Measurements from ENCODE around the gene IHH. TPM values are rescaled to one million over a fixed set of nuclear protein-coding genes. Genes with fewer than 3 reads are reported as not detected.

IHH gene
- total RNA-seq, 4 donors from 2014 or later, result 0.63 TPM; not detected in 3

GRCh38 chr2:219032051-219032745, 28.5 kb downstream of the IHH start:
- Histone ChIP-seq H3K27me3 (peaks cover 0 to 32% of the 10 kb centered on the region in 2 donors), H3K27ac (no peak overlapping the region), H3K4me3 (no peak overlapping the region), H3K4me1 (no peaks in the 10 kb centered on the region), H3K9me3 (no peaks in the 10 kb centered on the region), H3K36me3 (no peaks in the 10 kb centered on the region)
- WGBS, 2 donors, result 73 to 77% methylated on average over 23 of the region's 23 CpGs
- DNase-seq (ENCODE audit: low spot score in 2 of 2), result no peak
- TF ChIP-seq CTCF (IDR thresholded peaks at IDR 0.05) (no peak), POLR2A (IDR thresholded peaks at IDR 0.05) (no peak), EP300 (IDR thresholded peaks at IDR 0.05) (no peak)

- no peak for TF ChIP-seq CTCF (IDR thresholded peaks at IDR 0.05)
- TF ChIP-seq POLR2A (IDR thresholded peaks at IDR 0.05), result no peak
- TF ChIP-seq EP300 (IDR thresholded peaks at IDR 0.05), result no peak
- no peak overlapping the region for H3K27ac ChIP-seq
- no peak overlapping the region for H3K4me3 ChIP-seq
- H3K36me3 ChIP-seq, result no peaks in the 10 kb centered on the region
- WGBS, 2 donors, result 64 to 70% methylated on average over 21 of the region's 21 CpGs
- peaks cover 0 to 2% (median 0%) of the 10 kb centered on the region in 4 donors for H3K4me1 ChIP-seq
- H3K9me3 ChIP-seq, result no peaks in the 10 kb centered on the region
- peaks cover 0 to 32% of the 10 kb centered on the region in 2 donors for H3K27me3 ChIP-seq
- no peak for DNase-seq (ENCODE audit: low spot score in 2 of 2)
Measured at GRCh38 chr2:219031005-219031738, 29.5 kb downstream of the IHH start.

- no peak for TF ChIP-seq CTCF (IDR thresholded peaks at IDR 0.05)
- no peak for TF ChIP-seq EP300 (IDR thresholded peaks at IDR 0.05)
- TF ChIP-seq POLR2A (IDR thresholded peaks at IDR 0.05), result no peak
- no peak for DNase-seq (ENCODE audit: low spot score in 2 of 2)
Measured at GRCh38 chr2:219030177-219030940, 30.4 kb downstream of the IHH start.

GRCh38 chr2:219029829-219030165, 30.9 kb downstream of the IHH start:
- H3K36me3 ChIP-seq, result no peaks in the 10 kb centered on the region
- no peak overlapping the region for H3K4me3 ChIP-seq
- peaks cover 0 to 14% (median 0%) of the 10 kb centered on the region in 4 donors for H3K4me1 ChIP-seq
- peak; percentile 67 to 76 for DNase-seq (ENCODE audit: low spot score in 2 of 2)
- TF ChIP-seq EP300 (IDR thresholded peaks at IDR 0.05), result no peak
- TF ChIP-seq CTCF (IDR thresholded peaks at IDR 0.05), result peak; percentile 87 to 96 (median 94)
- no peak for TF ChIP-seq POLR2A (IDR thresholded peaks at IDR 0.05)
- H3K27ac ChIP-seq, result no peak overlapping the region
- no peaks in the 10 kb centered on the region for H3K9me3 ChIP-seq
- H3K27me3 ChIP-seq, result peaks cover 0 to 32% of the 10 kb centered on the region in 2 donors
- 33 to 46% methylated on average over 9 of the region's 9 CpGs for WGBS, 2 donors

More at GRCh38 chr2:219030177-219030940, 30.4 kb downstream of the IHH start:
- no peaks in the 10 kb centered on the region for H3K36me3 ChIP-seq
- WGBS, 2 donors, result 81 to 84% methylated on average over 13 to 14 of the region's 16 CpGs
- H3K4me3 ChIP-seq, result no peak overlapping the region
- no peak overlapping the region for H3K27ac ChIP-seq
- H3K9me3 ChIP-seq, result no peaks in the 10 kb centered on the region
- H3K4me1 ChIP-seq, result peaks cover 0 to 10% (median 0%) of the 10 kb centered on the region in 4 donors
- H3K27me3 ChIP-seq, result peaks cover 0 to 32% of the 10 kb centered on the region in 2 donors

Measured in tibial nerve (tissue), 4 donors.